AG04450 (cell line): ENCODE measurements around the gene PSMD1. TPM values are rescaled to one million over a fixed set of nuclear protein-coding genes. Genes with fewer than 3 reads are reported as not detected.
A peak's percentile ranks its signal among the peaks of the same experiment; 100 is the strongest.

Experiments
- CTCF ChIA-PET: fragments of 300-600, 350-600 bp; formaldehyde crosslinking; extraction: SDS; loops from one replicate; lab custom pipeline; 2022; ENCODE audit warnings: antibody characterized with exemption, inconsistent platforms; lab: Charles Lee
- POLR2A ChIA-PET: fragments of 350-600 bp; formaldehyde crosslinking; extraction: SDS; loops from one replicate; lab custom pipeline; 2021; ENCODE audit warnings: antibody characterized with exemption, inconsistent platforms; lab: Yijun Ruan, JAX
- DNase-seq: peaks from one replicate; pipeline ENCODE4 v3.0.0-alpha.2; 2011; ENCODE audit warnings: low read depth, low spot score
- H3K27ac ChIP-seq: one replicate; pipeline ENCODE4 v1.5.1; 2012; ENCODE audit warnings: low read depth, low read length, control low read depth
- H3K27me3 ChIP-seq: one replicate; pipeline ENCODE4 v1.6.0; 2012; ENCODE audit warnings: low read length; ENCODE audit not compliant: control insufficient read depth, insufficient read depth
- H3K4me3 ChIP-seq: 2 replicates; pipeline ENCODE4 v1.5.1; 2011; ENCODE audit warnings: mild to moderate bottlenecking, low read depth, low read length, control low read depth
- H3K9me3 ChIP-seq: 2 replicates; pipeline ENCODE4 v1.5.1; 2012; ENCODE audit warnings: low read length; ENCODE audit not compliant: control insufficient read depth, insufficient read depth
- CTCF ChIP-seq: IDR thresholded peaks from 2 replicates; pipeline ENCODE4 v1.5.1; 2011; ENCODE audit warnings: low read depth, low read length, control low read depth, inconsistent platforms
- polyA plus RNA-seq: library from polyadenylated mRNA; depleted of rRNA; stranded (reverse); fragments of >200 nt; gene quantifications from 2 replicates; pipeline ENCODE4 v1.2.3, GENCODE V29; 2011

The PSMD1 gene
- polyA plus RNA-seq, 1 experiment = 211 TPM

- TF ChIP-seq CTCF = no peak
- H3K27me3 ChIP-seq = no peaks in the 10 kb centered on the region
- H3K27ac ChIP-seq = peak overlapping the region; percentile 57
- ChIA-PET CTCF (interaction anchor here (0.6 to 1.3 kb wide), 4 partner anchors 28 to 95 kb away, joined by 3 to 5 read pairs (median 3); no protein-coding TSS in a partner anchor), POLR2A (interaction anchor here (0.8 to 1.9 kb wide), 2 partner anchors 10 to 95 kb away, joined by 3 to 4 read pairs; no protein-coding TSS in a partner anchor)
- H3K9me3 ChIP-seq = peaks cover 6% of the 10 kb centered on the region
- peak overlapping the region; percentile 92 for H3K4me3 ChIP-seq
- no peak for DNase-seq
Observed at GRCh38 chr2:231199219-231199618, 142.6 kb downstream of the PSMD1 start.

- Histone ChIP-seq H3K27ac (peak overlapping the region; percentile 11), H3K9me3 (peaks cover 6% of the 10 kb centered on the region), H3K4me3 (peak overlapping the region; percentile 17; the same call in 1 of the 2 replicates), H3K27me3 (no peaks in the 10 kb centered on the region)
- no peak for TF ChIP-seq CTCF
- ChIA-PET CTCF (interaction anchor here (0.6 to 1.0 kb wide), 4 partner anchors 27 to 131 kb away, joined by 3 to 4 read pairs (median 3); no protein-coding TSS in a partner anchor), POLR2A (interaction anchor here (0.6 to 0.9 kb wide), 4 partner anchors 10 to 521 kb away, joined by 3 to 8 read pairs (median 6); no protein-coding TSS in a partner anchor)
- DNase-seq = no peak
Observed at GRCh38 chr2:231200805-231201474, 144.3 kb downstream of the PSMD1 start.

- TF ChIP-seq CTCF = no peak
- POLR2A ChIA-PET = interaction anchor here (0.9 kb wide), 1 partner anchor 26 kb away, joined by 6 read pairs; no protein-coding TSS in a partner anchor
- DNase-seq = no peak
- no peak overlapping the region for H3K27ac ChIP-seq
- H3K27me3 ChIP-seq = no peaks in the 10 kb centered on the region
- peaks cover 4% of the 10 kb centered on the region for H3K9me3 ChIP-seq
- H3K4me3 ChIP-seq = no peak overlapping the region; the same call in 1 of the 2 replicates
- CTCF ChIA-PET = interaction anchor here (0.7 to 1.7 kb wide), 3 partner anchors 30 to 97 kb away, joined by 3 to 5 read pairs (median 4); no protein-coding TSS in a partner anchor
Observed at GRCh38 chr2:231201475-231201814, 144.8 kb downstream of the PSMD1 start.

- ChIA-PET CTCF (interaction anchor here (1.3 to 1.7 kb wide), 2 partner anchors 10 to 98 kb away, joined by 4 to 5 read pairs; no protein-coding TSS in a partner anchor), POLR2A (no interaction called here)
- TF ChIP-seq CTCF = no peak
- DNase-seq = no peak
- H3K27me3 ChIP-seq = no peaks in the 10 kb centered on the region
- no peaks in the 10 kb centered on the region for H3K9me3 ChIP-seq
- H3K4me3 ChIP-seq = no peak overlapping the region
- no peak overlapping the region for H3K27ac ChIP-seq
Observed at GRCh38 chr2:231203087-231203486, 146.4 kb downstream of the PSMD1 start.

GRCh38 chr2:231204146-231204545 lies 147.5 kb downstream of the PSMD1 start:
- POLR2A ChIA-PET = interaction anchor here (0.7 kb wide), 1 partner anchor 17 kb away, joined by 3 read pairs; no protein-coding TSS in a partner anchor
- CTCF ChIA-PET = interaction anchor here (0.7 to 1.0 kb wide), 2 partner anchors 12 to 272 kb away, joined by 3 read pairs; no protein-coding TSS in a partner anchor
- Histone ChIP-seq H3K4me3 (no peak overlapping the region), H3K9me3 (no peaks in the 10 kb centered on the region), H3K27ac (no peak overlapping the region), H3K27me3 (no peaks in the 10 kb centered on the region)
- no peak for DNase-seq
- no peak for TF ChIP-seq CTCF
